T-helper 2 cell treated with Interferon-gamma antibody and Interleukin-4, amounts not matched to agents 5 μg/mL and 100 μg/mL, for 36 hours (primary cell): ENCODE results near the gene STX10.

Source experiments
- DNase-seq: peaks from one replicate; pipeline ENCODE4 v3.0.0; 2021; ENCODE audit warnings: low spot score
- H3K27ac Mint-ChIP-seq: one replicate; pipeline ENCODE4 v1.8.0; 2021; ENCODE audit warnings: mild to moderate bottlenecking, mixed read lengths
- H3K27me3 Mint-ChIP-seq: one replicate; pipeline ENCODE4 v1.8.0; 2021; ENCODE audit warnings: low read depth, mixed read lengths
- H3K36me3 Mint-ChIP-seq: one replicate; pipeline ENCODE4 v1.8.0; 2021; ENCODE audit warnings: low read depth, mixed read lengths
- H3K4me1 Mint-ChIP-seq: one replicate; pipeline ENCODE4 v1.8.0; 2021; ENCODE audit warnings: low read depth, mixed read lengths
- H3K4me3 Mint-ChIP-seq: one replicate; pipeline ENCODE4 v1.8.0; 2022; ENCODE audit warnings: mild to moderate bottlenecking, moderate library complexity, mixed read lengths
- H3K9me3 Mint-ChIP-seq: one replicate; pipeline ENCODE4 v1.8.0; 2021; ENCODE audit warnings: mixed read lengths

Gene STX10

GRCh38 chr19:13112555-13112954 is 37.6 kb downstream of the STX10 start:
- DNase-seq: no peak
- no peak overlapping the region for H3K27ac Mint-ChIP-seq
- peaks cover 6% of the 10 kb centered on the region for H3K4me1 Mint-ChIP-seq
- no peaks in the 10 kb centered on the region for H3K9me3 Mint-ChIP-seq
- H3K4me3 Mint-ChIP-seq: no peak overlapping the region
- H3K36me3 Mint-ChIP-seq: peaks cover 19% of the 10 kb centered on the region
- no peaks in the 10 kb centered on the region for H3K27me3 Mint-ChIP-seq

- no peaks in the 10 kb centered on the region for H3K9me3 Mint-ChIP-seq
- no peak for DNase-seq
- peaks cover 15% of the 10 kb centered on the region for H3K36me3 Mint-ChIP-seq
- H3K4me3 Mint-ChIP-seq: no peak overlapping the region
- H3K27ac Mint-ChIP-seq: no peak overlapping the region
- H3K27me3 Mint-ChIP-seq: no peaks in the 10 kb centered on the region
- peaks cover under 1% of the 10 kb centered on the region for H3K4me1 Mint-ChIP-seq
These were observed 40.0 kb downstream of the STX10 start for GRCh38 chr19:13110099-13110610.

GRCh38 chr19:13109361-13110098 is 40.6 kb downstream of the STX10 start:
- H3K27me3 Mint-ChIP-seq: no peaks in the 10 kb centered on the region
- no peak overlapping the region for H3K27ac Mint-ChIP-seq
- H3K9me3 Mint-ChIP-seq: no peaks in the 10 kb centered on the region
- H3K4me1 Mint-ChIP-seq: peaks cover 4% of the 10 kb centered on the region
- DNase-seq: no peak
- no peak overlapping the region for H3K4me3 Mint-ChIP-seq
- peaks cover 12% of the 10 kb centered on the region for H3K36me3 Mint-ChIP-seq

GRCh38 chr19:13104848-13105711 is 45.1 kb downstream of the STX10 start:
- Mint-ChIP-seq H3K36me3 (peaks cover 15% of the 10 kb centered on the region), H3K9me3 (no peaks in the 10 kb centered on the region), H3K27me3 (no peaks in the 10 kb centered on the region), H3K4me1 (peaks cover 23% of the 10 kb centered on the region), H3K4me3 (peak overlapping the region; percentile 91), H3K27ac (peak overlapping the region; percentile 93)
- DNase-seq: peak; percentile 28

GRCh38 chr19:13104360-13104847 is 45.8 kb downstream of the STX10 start:
- Mint-ChIP-seq H3K36me3 (peaks cover 15% of the 10 kb centered on the region), H3K9me3 (no peaks in the 10 kb centered on the region), H3K4me3 (peak overlapping the region; percentile 91), H3K27ac (peak overlapping the region; percentile 93), H3K27me3 (no peaks in the 10 kb centered on the region), H3K4me1 (peaks cover 28% of the 10 kb centered on the region)
- peak; percentile 65 for DNase-seq

- no peaks in the 10 kb centered on the region for H3K27me3 Mint-ChIP-seq
- peaks cover 31% of the 10 kb centered on the region for H3K4me1 Mint-ChIP-seq
These were observed 46.4 kb downstream of the STX10 start for GRCh38 chr19:13103581-13104359.

GRCh38 chr19:13102666-13103580 is 47.3 kb downstream of the STX10 start, which contains the start of gene LYL1:
TSS of gene LYL1 (minus strand) at chr19:13102858. CDS start at chr19:13101171, 1,687 bp downstream.
- H3K27ac Mint-ChIP-seq: peak within 1 kb of the TSS; percentile 2
- DNase-seq: no peak
- H3K27me3 Mint-ChIP-seq: peaks cover 6% of the 10 kb centered on the region
- no peaks in the 10 kb centered on the region for H3K9me3 Mint-ChIP-seq
- peaks cover 36% of the 10 kb centered on the region for H3K4me1 Mint-ChIP-seq
- peak within 1 kb of the TSS; percentile 74 for H3K4me3 Mint-ChIP-seq
- peaks cover 15% of the 10 kb centered on the region for H3K36me3 Mint-ChIP-seq

More at GRCh38 chr19:13103581-13104359, 46.4 kb downstream of the STX10 start:
- H3K9me3 Mint-ChIP-seq: no peaks in the 10 kb centered on the region
- peak overlapping the region; percentile 91 for H3K4me3 Mint-ChIP-seq
- peak overlapping the region; percentile 20 for H3K27ac Mint-ChIP-seq
- DNase-seq: no peak
- H3K36me3 Mint-ChIP-seq: peaks cover 15% of the 10 kb centered on the region

GRCh38 chr19:13102416-13102665 is 47.8 kb downstream of the STX10 start:
- Mint-ChIP-seq H3K4me1 (peaks cover 36% of the 10 kb centered on the region), H3K27me3 (peaks cover 6% of the 10 kb centered on the region), H3K4me3 (peak overlapping the region; percentile 74), H3K36me3 (peaks cover 11% of the 10 kb centered on the region), H3K27ac (no peak overlapping the region), H3K9me3 (no peaks in the 10 kb centered on the region)
- no peak for DNase-seq

GRCh38 chr19:13101590-13102415 is 48.4 kb downstream of the STX10 start:
- Mint-ChIP-seq H3K36me3 (peaks cover 12% of the 10 kb centered on the region), H3K4me1 (peaks cover 39% of the 10 kb centered on the region), H3K27ac (peak overlapping the region; percentile 2), H3K4me3 (peak overlapping the region; percentile 74), H3K27me3 (peaks cover 9% of the 10 kb centered on the region), H3K9me3 (no peaks in the 10 kb centered on the region)
- DNase-seq: no peak

- peaks cover 13% of the 10 kb centered on the region for H3K27me3 Mint-ChIP-seq
- H3K9me3 Mint-ChIP-seq: no peaks in the 10 kb centered on the region
- no peak for DNase-seq
- peak overlapping the region; percentile 2 for H3K27ac Mint-ChIP-seq
- H3K4me3 Mint-ChIP-seq: peak overlapping the region; percentile 74
- peaks cover 12% of the 10 kb centered on the region for H3K36me3 Mint-ChIP-seq
- H3K4me1 Mint-ChIP-seq: peaks cover 41% of the 10 kb centered on the region
These were observed 49.2 kb downstream of the STX10 start for GRCh38 chr19:13100841-13101589.

GRCh38 chr19:13100031-13100588 is 50.1 kb downstream of the STX10 start:
- H3K27ac Mint-ChIP-seq: peak overlapping the region; percentile 89
- peak; percentile 78 for DNase-seq
- H3K4me1 Mint-ChIP-seq: peaks cover 44% of the 10 kb centered on the region
- peaks cover 12% of the 10 kb centered on the region for H3K36me3 Mint-ChIP-seq
- no peaks in the 10 kb centered on the region for H3K9me3 Mint-ChIP-seq
- peak overlapping the region; percentile 68 for H3K4me3 Mint-ChIP-seq
- peaks cover 17% of the 10 kb centered on the region for H3K27me3 Mint-ChIP-seq
